K562 (cell line): ENCODE data around the gene TMEM167B. TPM values are rescaled to one million over a fixed set of nuclear protein-coding genes. Genes with fewer than 3 reads are reported as not detected.

Experiments used
- BMI1 ChIP-seq: fragments of 150-350 bp; IDR thresholded peaks from 2 replicates; pipeline ENCODE4 v1.6.1; 2014; ENCODE audit warnings: low read length
- ESRRA ChIP-seq: fragments of 450-650 bp; IDR thresholded peaks from 2 replicates; pipeline ENCODE4 v1.6.1; 2014; ENCODE audit warnings: low read depth, mild to moderate bottlenecking, moderate library complexity, borderline replicate concordance
- NFRKB ChIP-seq: fragments of 450-650 bp; IDR thresholded peaks from 2 replicates; pipeline ENCODE4 v1.6.1; 2016; ENCODE audit warnings: low read depth
- TAF7 ChIP-seq: fragments of 450-650 bp; IDR thresholded peaks from 2 replicates; pipeline ENCODE4 v1.6.1; 2016; ENCODE audit warnings: missing genetic modification characterization, missing compliant biosample characterization
- ZNF184 ChIP-seq: sonication (generic); formaldehyde crosslinking; IDR thresholded peaks from 2 replicates; pipeline ENCODE4 v1.5.0; 2020; ENCODE audit warnings: missing genetic modification reagents
- ZNF224 ChIP-seq: sonication (generic); formaldehyde crosslinking; IDR thresholded peaks from 2 replicates; pipeline ENCODE4 v1.8.0; 2022; ENCODE audit warnings: mild to moderate bottlenecking, missing genetic modification reagents
- ZNF3 ChIP-seq: fragments of 250-450 bp; sonication (Bioruptor Pico); IDR thresholded peaks from 2 replicates; pipeline ENCODE4 v1.5.0; 2021; ENCODE audit warnings: mild to moderate bottlenecking, moderate library complexity
- ZNF398 ChIP-seq: fragments of 250-450 bp; sonication (Bioruptor Pico); IDR thresholded peaks from 2 replicates; pipeline ENCODE4 v1.8.0; 2021; ENCODE audit warnings: moderate library complexity, mild to moderate bottlenecking, inconsistent platforms
- ZNF586 ChIP-seq: fragments of 450-650 bp; formaldehyde crosslinking; conservative IDR thresholded peaks from 2 replicates; pipeline ENCODE4 v1.4.0; 2020; ENCODE audit warnings: mild to moderate bottlenecking, moderate library complexity
- ZNF644 ChIP-seq: fragments of 200-800 bp; sonication (Bioruptor generic); IDR thresholded peaks from 2 replicates; pipeline ENCODE4 v1.6.1; 2016; ENCODE audit warnings: low read depth, missing genetic modification characterization, missing compliant biosample characterization
- ZNF780A ChIP-seq: fragments of 250-450 bp; sonication (Bioruptor Pico); IDR thresholded peaks from 2 replicates; pipeline ENCODE4 v1.5.0; 2021; ENCODE audit warnings: mild to moderate bottlenecking
- polyA plus RNA-seq, 8 experiments: library from polyadenylated mRNA; depleted of rRNA in 4 of 8; stranded (reverse) in 5 of 8; unstranded in 3 of 8; fragments of >200 nt; fragmentation: Nextera tagmentation in 2 of 8; fragmentation: Illumina TruSeq in 1 of 8; extraction: Ambion mirVana in 2 of 8; extraction: Trizol in 1 of 8; gene quantifications; 2 replicates each; pipeline versions ENCODE4 v1.2.1 to v1.2.3, GENCODE V29; 2011 to 2014; ENCODE audit warnings: inconsistent platforms in 1 of 8, missing spikeins in 1 of 8
- total RNA-seq, 7 experiments: library from RNA; depleted of rRNA in 6 of 7; stranded (reverse); fragments of >200 nt in 6 of 7; fragmentation: Illumina TruSeq in 2 of 7; extraction: Trizol in 2 of 7; gene quantifications; 2 replicates each; pipeline versions ENCODE4 v1.2.1 to v1.2.3, GENCODE V29; 2011 to 2021; ENCODE audit warnings: low replicate concordance in 1 of 7
- TF ChIP-seq, protein P1 (sequence below): fragments of 450-650 bp; IDR thresholded peaks from 2 replicates; pipeline ENCODE4 v1.6.1; 2016; ENCODE audit warnings: mild to moderate bottlenecking, moderate library complexity
- TF ChIP-seq, protein P2 (sequence below): IDR thresholded peaks from 2 replicates; pipeline ENCODE4 v1.6.1; 2016; ENCODE audit warnings: missing genetic modification characterization, missing compliant biosample characterization

Gene TMEM167B
- total and polyA plus RNA-seq, 9 of the 15 experiments (the other 6 are each of a cell fraction or from before 2014, with no cell fraction given): 17.2 to 36.4 (median 32.2) TPM

DNA sequence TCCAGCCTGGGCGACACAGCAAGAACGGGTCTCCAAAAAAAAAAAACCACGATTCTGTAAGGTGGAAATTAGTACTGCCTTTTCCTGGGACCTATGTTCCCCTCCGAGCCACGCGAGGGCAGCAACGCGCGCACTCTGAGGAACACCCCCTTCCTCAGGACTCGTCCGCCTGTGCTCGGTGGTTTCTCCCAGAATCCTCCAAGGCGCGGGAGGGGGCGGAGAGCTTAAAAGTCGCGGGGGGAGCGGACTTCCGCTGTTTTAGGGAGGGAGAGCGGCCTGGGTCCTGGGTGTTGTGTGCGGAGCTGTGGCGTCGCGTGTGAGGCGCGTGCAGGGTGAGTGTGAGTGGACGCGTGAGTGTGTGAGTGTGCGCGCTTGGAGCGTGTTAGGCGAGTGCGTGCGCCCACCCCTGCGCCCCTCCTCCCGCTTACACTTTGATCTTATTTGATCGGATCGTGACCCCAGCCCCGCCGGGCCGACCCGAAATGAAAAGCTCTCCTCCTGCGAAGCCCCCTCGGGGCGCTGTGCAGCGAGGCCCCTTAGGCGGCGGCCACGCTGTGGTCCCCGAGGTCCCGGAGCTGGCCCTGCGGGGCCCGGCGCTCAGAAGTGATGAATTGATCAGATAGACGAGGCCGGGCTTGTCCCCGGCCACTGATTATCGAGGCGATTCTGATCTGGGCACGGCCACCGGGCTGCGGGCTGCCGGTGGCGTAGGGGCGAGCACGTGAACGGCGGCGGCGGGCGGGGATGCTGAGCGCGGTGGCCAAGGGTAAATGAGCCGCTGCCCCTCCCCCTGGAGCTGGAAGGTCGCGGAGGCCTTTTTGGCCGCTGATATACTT lies 9.6 kb downstream of the TMEM167B start (continued):
- TF ChIP-seq ZNF224 (CRISPR knock-in tag): no peak
- no peak for TF ChIP-seq ZNF184 (CRISPR knock-in tag)
- no peak for TF ChIP-seq ZNF586 (CRISPR knock-in tag)
- TF ChIP-seq ZNF780A (CRISPR knock-in tag): 0 out of 2 replicates have a peak, but pooled peaks have one; percentile 76
- TF ChIP-seq, protein P1, sequence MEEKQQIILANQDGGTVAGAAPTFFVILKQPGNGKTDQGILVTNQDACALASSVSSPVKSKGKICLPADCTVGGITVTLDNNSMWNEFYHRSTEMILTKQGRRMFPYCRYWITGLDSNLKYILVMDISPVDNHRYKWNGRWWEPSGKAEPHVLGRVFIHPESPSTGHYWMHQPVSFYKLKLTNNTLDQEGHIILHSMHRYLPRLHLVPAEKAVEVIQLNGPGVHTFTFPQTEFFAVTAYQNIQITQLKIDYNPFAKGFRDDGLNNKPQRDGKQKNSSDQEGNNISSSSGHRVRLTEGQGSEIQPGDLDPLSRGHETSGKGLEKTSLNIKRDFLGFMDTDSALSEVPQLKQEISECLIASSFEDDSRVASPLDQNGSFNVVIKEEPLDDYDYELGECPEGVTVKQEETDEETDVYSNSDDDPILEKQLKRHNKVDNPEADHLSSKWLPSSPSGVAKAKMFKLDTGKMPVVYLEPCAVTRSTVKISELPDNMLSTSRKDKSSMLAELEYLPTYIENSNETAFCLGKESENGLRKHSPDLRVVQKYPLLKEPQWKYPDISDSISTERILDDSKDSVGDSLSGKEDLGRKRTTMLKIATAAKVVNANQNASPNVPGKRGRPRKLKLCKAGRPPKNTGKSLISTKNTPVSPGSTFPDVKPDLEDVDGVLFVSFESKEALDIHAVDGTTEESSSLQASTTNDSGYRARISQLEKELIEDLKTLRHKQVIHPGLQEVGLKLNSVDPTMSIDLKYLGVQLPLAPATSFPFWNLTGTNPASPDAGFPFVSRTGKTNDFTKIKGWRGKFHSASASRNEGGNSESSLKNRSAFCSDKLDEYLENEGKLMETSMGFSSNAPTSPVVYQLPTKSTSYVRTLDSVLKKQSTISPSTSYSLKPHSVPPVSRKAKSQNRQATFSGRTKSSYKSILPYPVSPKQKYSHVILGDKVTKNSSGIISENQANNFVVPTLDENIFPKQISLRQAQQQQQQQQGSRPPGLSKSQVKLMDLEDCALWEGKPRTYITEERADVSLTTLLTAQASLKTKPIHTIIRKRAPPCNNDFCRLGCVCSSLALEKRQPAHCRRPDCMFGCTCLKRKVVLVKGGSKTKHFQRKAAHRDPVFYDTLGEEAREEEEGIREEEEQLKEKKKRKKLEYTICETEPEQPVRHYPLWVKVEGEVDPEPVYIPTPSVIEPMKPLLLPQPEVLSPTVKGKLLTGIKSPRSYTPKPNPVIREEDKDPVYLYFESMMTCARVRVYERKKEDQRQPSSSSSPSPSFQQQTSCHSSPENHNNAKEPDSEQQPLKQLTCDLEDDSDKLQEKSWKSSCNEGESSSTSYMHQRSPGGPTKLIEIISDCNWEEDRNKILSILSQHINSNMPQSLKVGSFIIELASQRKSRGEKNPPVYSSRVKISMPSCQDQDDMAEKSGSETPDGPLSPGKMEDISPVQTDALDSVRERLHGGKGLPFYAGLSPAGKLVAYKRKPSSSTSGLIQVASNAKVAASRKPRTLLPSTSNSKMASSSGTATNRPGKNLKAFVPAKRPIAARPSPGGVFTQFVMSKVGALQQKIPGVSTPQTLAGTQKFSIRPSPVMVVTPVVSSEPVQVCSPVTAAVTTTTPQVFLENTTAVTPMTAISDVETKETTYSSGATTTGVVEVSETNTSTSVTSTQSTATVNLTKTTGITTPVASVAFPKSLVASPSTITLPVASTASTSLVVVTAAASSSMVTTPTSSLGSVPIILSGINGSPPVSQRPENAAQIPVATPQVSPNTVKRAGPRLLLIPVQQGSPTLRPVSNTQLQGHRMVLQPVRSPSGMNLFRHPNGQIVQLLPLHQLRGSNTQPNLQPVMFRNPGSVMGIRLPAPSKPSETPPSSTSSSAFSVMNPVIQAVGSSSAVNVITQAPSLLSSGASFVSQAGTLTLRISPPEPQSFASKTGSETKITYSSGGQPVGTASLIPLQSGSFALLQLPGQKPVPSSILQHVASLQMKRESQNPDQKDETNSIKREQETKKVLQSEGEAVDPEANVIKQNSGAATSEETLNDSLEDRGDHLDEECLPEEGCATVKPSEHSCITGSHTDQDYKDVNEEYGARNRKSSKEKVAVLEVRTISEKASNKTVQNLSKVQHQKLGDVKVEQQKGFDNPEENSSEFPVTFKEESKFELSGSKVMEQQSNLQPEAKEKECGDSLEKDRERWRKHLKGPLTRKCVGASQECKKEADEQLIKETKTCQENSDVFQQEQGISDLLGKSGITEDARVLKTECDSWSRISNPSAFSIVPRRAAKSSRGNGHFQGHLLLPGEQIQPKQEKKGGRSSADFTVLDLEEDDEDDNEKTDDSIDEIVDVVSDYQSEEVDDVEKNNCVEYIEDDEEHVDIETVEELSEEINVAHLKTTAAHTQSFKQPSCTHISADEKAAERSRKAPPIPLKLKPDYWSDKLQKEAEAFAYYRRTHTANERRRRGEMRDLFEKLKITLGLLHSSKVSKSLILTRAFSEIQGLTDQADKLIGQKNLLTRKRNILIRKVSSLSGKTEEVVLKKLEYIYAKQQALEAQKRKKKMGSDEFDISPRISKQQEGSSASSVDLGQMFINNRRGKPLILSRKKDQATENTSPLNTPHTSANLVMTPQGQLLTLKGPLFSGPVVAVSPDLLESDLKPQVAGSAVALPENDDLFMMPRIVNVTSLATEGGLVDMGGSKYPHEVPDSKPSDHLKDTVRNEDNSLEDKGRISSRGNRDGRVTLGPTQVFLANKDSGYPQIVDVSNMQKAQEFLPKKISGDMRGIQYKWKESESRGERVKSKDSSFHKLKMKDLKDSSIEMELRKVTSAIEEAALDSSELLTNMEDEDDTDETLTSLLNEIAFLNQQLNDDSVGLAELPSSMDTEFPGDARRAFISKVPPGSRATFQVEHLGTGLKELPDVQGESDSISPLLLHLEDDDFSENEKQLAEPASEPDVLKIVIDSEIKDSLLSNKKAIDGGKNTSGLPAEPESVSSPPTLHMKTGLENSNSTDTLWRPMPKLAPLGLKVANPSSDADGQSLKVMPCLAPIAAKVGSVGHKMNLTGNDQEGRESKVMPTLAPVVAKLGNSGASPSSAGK: peak; percentile 99
- TF ChIP-seq ZNF398: no peak
- no peak for TF ChIP-seq BMI1
- no peak for TF ChIP-seq ZNF3 (CRISPR knock-in tag)
- TF ChIP-seq NFRKB: peak; percentile 84; the same call in 1 of the 2 replicates
- TF ChIP-seq, protein P2, sequence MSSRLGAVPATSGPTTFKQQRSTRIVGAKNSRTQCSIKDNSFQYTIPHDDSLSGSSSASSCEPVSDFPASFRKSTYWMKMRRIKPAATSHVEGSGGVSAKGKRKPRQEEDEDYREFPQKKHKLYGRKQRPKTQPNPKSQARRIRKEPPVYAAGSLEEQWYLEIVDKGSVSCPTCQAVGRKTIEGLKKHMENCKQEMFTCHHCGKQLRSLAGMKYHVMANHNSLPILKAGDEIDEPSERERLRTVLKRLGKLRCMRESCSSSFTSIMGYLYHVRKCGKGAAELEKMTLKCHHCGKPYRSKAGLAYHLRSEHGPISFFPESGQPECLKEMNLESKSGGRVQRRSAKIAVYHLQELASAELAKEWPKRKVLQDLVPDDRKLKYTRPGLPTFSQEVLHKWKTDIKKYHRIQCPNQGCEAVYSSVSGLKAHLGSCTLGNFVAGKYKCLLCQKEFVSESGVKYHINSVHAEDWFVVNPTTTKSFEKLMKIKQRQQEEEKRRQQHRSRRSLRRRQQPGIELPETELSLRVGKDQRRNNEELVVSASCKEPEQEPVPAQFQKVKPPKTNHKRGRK (tag): peak; percentile 15; the same call in 1 of the 2 replicates
- TF ChIP-seq ESRRA: peak; percentile 85
- TF ChIP-seq ZNF644 (tag): peak; percentile 92
- peak; percentile 96 for TF ChIP-seq TAF7 (tag)
